HL-60/S4 treated with phorbol 12-myristate 13-acetate at 8.2 ng/mL for 4 days and 3 days (cell line): Measurements from ENCODE around the gene OR2T29.
"Not testable (repeated sequence)": the region's sequence is repeated elsewhere in the genome, so short reads cannot be mapped to it uniquely, and the experiment has no call there.

Experiments
- in situ Hi-C: fragments of 300-500 bp; cut with MboI; formaldehyde crosslinking; loops from 2 replicates; pipeline ENCODE4 v1.15.0; 2022; ENCODE audit warnings: low sequenced_read_pairs

The OR2T29 gene

GRCh38 chr1:248521856-248522255, 40.7 kb downstream of the OR2T29 start:
- in situ Hi-C loops, result no loop called here

- in situ Hi-C loops, result not testable (repeated sequence)
Measured at GRCh38 chr1:248510217-248510616, 52.4 kb downstream of the OR2T29 start.

- in situ Hi-C loops, result not testable (repeated sequence)
Measured at GRCh38 chr1:248507773-248508172, 54.8 kb downstream of the OR2T29 start, which contains the start of gene OR2G6. TSS of gene OR2G6 (plus strand) at chr1:248508073. CDS start at chr1:248521647, 13,574 bp downstream.
